MM.1S (cell line): ENCODE measurements around the gene SYNRG.

ENCODE experiments used
- DNase-seq: peaks from one replicate; pipeline ENCODE4 v3.0.0-alpha.2; 2015
- H2AFZ ChIP-seq: fragments of 300-600 bp; sonication (generic); 2 replicates; pipeline ENCODE4 v1.6.0; 2016; ENCODE audit warnings: antibody characterized with exemption, low read length
- H3F3A ChIP-seq: fragments of 300-600 bp; sonication (generic); 2 replicates; pipeline ENCODE4 v1.6.1; 2016; ENCODE audit warnings: mild to moderate bottlenecking, antibody characterized with exemption, low read length, moderate library complexity, mixed read lengths; ENCODE audit not compliant: insufficient read depth
- H3K27ac ChIP-seq: fragments of 300-600 bp; sonication (generic); 2 replicates; pipeline ENCODE4 v1.5.1; 2016; ENCODE audit warnings: mild to moderate bottlenecking, low read length
- H3K27me3 ChIP-seq: fragments of 300-600 bp; sonication (generic); replicated peaks from 2 replicates; pipeline ENCODE4 v1.6.0; 2016; ENCODE audit warnings: low read length; ENCODE audit not compliant: insufficient read depth
- H3K36me3 ChIP-seq: fragments of 300-600 bp; sonication (generic); replicated peaks from 2 replicates; pipeline ENCODE4 v1.6.1; 2016; ENCODE audit warnings: mild to moderate bottlenecking, low read length, mixed read lengths; ENCODE audit not compliant: insufficient read depth
- H3K4me1 ChIP-seq: fragments of 300-600 bp; sonication (generic); 2 replicates; pipeline ENCODE4 v1.6.1; 2016; ENCODE audit warnings: low read length, mixed read lengths
- H3K4me2 ChIP-seq: fragments of 300-600 bp; sonication (generic); 2 replicates; pipeline ENCODE4 v1.6.0; 2016; ENCODE audit warnings: low read depth, low read length
- H3K4me3 ChIP-seq: fragments of 300-600 bp; sonication (generic); 2 replicates; pipeline ENCODE4 v1.5.1; 2016; ENCODE audit warnings: low read length, mixed read lengths
- H3K79me2 ChIP-seq: fragments of 300-600 bp; sonication (generic); 2 replicates; pipeline ENCODE4 v1.6.1; 2016; ENCODE audit warnings: mixed run types, low read length, mixed read lengths
- H3K9ac ChIP-seq: fragments of 300-600 bp; sonication (generic); 2 replicates; pipeline ENCODE4 v1.6.1; 2016; ENCODE audit warnings: low read length, mixed read lengths
- H3K9me2 ChIP-seq: fragments of 300-600 bp; sonication (generic); replicated peaks from 2 replicates; pipeline ENCODE4 v1.6.1; 2016; ENCODE audit warnings: mild to moderate bottlenecking, low read length, mixed read lengths; ENCODE audit not compliant: insufficient read depth
- H3K9me3 ChIP-seq: fragments of 300-600 bp; sonication (generic); replicated peaks from 2 replicates; pipeline ENCODE4 v1.6.1; 2016; ENCODE audit warnings: mild to moderate bottlenecking, low read length, mixed read lengths; ENCODE audit not compliant: insufficient read depth
- H4K20me1 ChIP-seq: fragments of 300-600 bp; sonication (generic); 2 replicates; pipeline ENCODE4 v1.6.1; 2016; ENCODE audit warnings: mild to moderate bottlenecking, low read length, moderate library complexity, mixed read lengths; ENCODE audit not compliant: insufficient read depth
- EZH2 ChIP-seq: fragments of 300-600 bp; sonication (generic); optimal IDR thresholded peaks from 2 replicates; pipeline ENCODE3; 2017; ENCODE audit warnings: low read depth, mild to moderate bottlenecking, antibody characterized with exemption, low read length, mixed read lengths
- EZH2phosphoT487 ChIP-seq: fragments of 300-600 bp; sonication (generic); IDR thresholded peaks from 2 replicates; pipeline ENCODE4 v1.6.1; 2018; ENCODE audit warnings: antibody characterized with exemption, low read length
- TF ChIP-seq, protein P1 (sequence below): fragments of 300-600 bp; sonication (generic); IDR thresholded peaks from 2 replicates; pipeline ENCODE4 v1.5.1; 2016; ENCODE audit warnings: antibody characterized with exemption, low read length, mixed read lengths

The SYNRG gene

GRCh38 chr17:37607637-37608331, 1.4 kb downstream of the SYNRG start:
- no peaks in the 10 kb centered on the region for H3K36me3 ChIP-seq
- H2AFZ ChIP-seq: peak overlapping the region; percentile 1; the same call in 1 of the 2 replicates
- TF ChIP-seq EZH2: no peak
- TF ChIP-seq, protein P1, sequence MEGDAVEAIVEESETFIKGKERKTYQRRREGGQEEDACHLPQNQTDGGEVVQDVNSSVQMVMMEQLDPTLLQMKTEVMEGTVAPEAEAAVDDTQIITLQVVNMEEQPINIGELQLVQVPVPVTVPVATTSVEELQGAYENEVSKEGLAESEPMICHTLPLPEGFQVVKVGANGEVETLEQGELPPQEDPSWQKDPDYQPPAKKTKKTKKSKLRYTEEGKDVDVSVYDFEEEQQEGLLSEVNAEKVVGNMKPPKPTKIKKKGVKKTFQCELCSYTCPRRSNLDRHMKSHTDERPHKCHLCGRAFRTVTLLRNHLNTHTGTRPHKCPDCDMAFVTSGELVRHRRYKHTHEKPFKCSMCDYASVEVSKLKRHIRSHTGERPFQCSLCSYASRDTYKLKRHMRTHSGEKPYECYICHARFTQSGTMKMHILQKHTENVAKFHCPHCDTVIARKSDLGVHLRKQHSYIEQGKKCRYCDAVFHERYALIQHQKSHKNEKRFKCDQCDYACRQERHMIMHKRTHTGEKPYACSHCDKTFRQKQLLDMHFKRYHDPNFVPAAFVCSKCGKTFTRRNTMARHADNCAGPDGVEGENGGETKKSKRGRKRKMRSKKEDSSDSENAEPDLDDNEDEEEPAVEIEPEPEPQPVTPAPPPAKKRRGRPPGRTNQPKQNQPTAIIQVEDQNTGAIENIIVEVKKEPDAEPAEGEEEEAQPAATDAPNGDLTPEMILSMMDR: no peak
- no peak for TF ChIP-seq EZH2phosphoT487
- no peaks in the 10 kb centered on the region for H3K9me3 ChIP-seq
- peak overlapping the region; percentile 88 for H3K4me3 ChIP-seq
- peak; percentile 77 for DNase-seq
- H3F3A ChIP-seq: peaks cover 35% of the 10 kb centered on the region
- 0 out of 2 replicates have a peak, but pooled peaks cover 6% of the 10 kb centered on the region for H4K20me1 ChIP-seq
- H3K9me2 ChIP-seq: no peaks in the 10 kb centered on the region
- peak overlapping the region; percentile 94; the same call in 1 of the 2 replicates for H3K9ac ChIP-seq
- H3K4me2 ChIP-seq: peak overlapping the region; percentile 82; the same call in 1 of the 2 replicates
- peak overlapping the region; percentile 77 for H3K27ac ChIP-seq
- H3K4me1 ChIP-seq: peaks cover 21% of the 10 kb centered on the region; the same call in 1 of the 2 replicates
- peaks cover 57% of the 10 kb centered on the region for H3K79me2 ChIP-seq
- no peaks in the 10 kb centered on the region for H3K27me3 ChIP-seq

DNA sequence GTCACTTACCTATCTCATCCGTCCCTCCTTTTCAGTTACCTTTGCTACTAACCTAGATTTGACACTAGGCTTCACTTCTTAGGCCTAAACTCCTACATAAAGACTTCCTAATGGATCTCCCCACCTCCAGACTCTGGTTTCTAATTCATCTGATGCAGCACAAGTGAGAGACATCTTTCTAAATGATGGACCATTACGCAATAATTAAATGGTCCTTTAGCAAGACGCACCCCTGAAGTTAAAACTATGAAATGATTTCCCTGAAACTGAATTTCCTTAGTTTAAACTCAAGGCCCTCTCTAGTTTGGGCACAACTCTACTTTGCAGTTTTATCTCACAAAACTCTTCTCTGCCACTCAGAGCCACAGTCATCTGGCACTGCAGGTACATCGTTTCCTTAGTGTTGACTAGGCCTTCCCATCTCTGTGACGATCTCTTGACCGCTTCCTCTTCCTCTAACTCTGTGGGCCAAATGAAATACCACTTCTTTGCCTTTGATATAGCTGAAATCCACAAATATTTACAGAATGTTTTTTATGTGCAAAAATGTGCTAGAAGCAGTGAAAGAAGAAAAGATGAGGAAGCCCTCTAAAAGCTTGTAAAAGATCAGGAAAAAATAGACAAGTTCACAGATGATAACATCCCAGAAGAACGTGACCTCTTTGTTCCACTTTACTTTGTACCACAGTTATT, 3.3 kb downstream of the SYNRG start:
- Histone ChIP-seq H3K4me2 (peak overlapping the region; percentile 82), H3K9ac (no peak overlapping the region), H3K4me3 (no peak overlapping the region), H3K9me2 (no peaks in the 10 kb centered on the region), H3K27me3 (no peaks in the 10 kb centered on the region), H3K27ac (peak overlapping the region; percentile 77; the same call in 1 of the 2 replicates), H2AFZ (no peak overlapping the region), H4K20me1 (0 out of 2 replicates have a peak, but pooled peaks cover 6% of the 10 kb centered on the region), H3F3A (peaks cover 33% of the 10 kb centered on the region), H3K36me3 (no peaks in the 10 kb centered on the region), H3K79me2 (peaks cover 74% of the 10 kb centered on the region), H3K4me1 (peaks cover 21% of the 10 kb centered on the region; the same call in 1 of the 2 replicates), H3K9me3 (no peaks in the 10 kb centered on the region)
- TF ChIP-seq EZH2: no peak
- TF ChIP-seq, protein P1: no peak
- no peak for TF ChIP-seq EZH2phosphoT487
- peak; percentile 44 for DNase-seq

DNA sequence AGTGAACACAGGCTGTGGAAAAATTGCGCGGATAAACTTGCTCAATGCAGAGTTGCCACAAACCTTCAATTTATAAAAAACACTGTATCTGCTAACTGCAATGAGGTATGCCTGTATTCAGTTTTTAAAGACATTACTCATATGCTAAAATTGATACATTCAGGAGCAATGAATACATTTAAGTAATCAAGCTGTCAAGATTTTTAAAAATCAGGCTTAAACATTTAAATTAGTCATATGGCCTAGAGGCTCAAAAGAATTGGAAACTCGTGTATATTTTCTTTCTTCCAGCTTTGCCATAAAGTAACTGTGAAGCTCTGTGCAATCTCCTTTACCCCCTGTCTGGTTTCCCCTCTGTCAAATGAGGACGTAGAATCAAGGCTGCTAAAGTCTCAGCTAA, 4.1 kb downstream of the SYNRG start:
- no peak overlapping the region for H3K9ac ChIP-seq
- H2AFZ ChIP-seq: no peak overlapping the region
- H3F3A ChIP-seq: peaks cover 25% of the 10 kb centered on the region
- no peak for DNase-seq
- H3K27me3 ChIP-seq: no peaks in the 10 kb centered on the region
- no peaks in the 10 kb centered on the region for H3K9me3 ChIP-seq
- no peak overlapping the region for H3K4me3 ChIP-seq
- 0 out of 2 replicates have a peak, but pooled peaks cover 6% of the 10 kb centered on the region for H4K20me1 ChIP-seq
- TF ChIP-seq, protein P1: no peak
- TF ChIP-seq EZH2phosphoT487 (no peak), EZH2 (no peak)
- no peaks in the 10 kb centered on the region; the same call in 1 of the 2 replicates for H3K36me3 ChIP-seq
- no peak overlapping the region for H3K4me2 ChIP-seq
- H3K4me1 ChIP-seq: peaks cover 16% of the 10 kb centered on the region; the same call in 1 of the 2 replicates
- no peaks in the 10 kb centered on the region for H3K9me2 ChIP-seq
- H3K79me2 ChIP-seq: peaks cover 81% of the 10 kb centered on the region
- H3K27ac ChIP-seq: no peak overlapping the region
